Cortex of kidney (tissue), 1 donor: ENCODE results near the gene KCTD5.
"Not testable (repeated sequence)": the region's sequence is repeated elsewhere in the genome, so short reads cannot be mapped to it uniquely, and the experiment has no call there.

Experiments
- DNase-seq: peaks from one replicate; lab custom pipeline; 2025; lab: John Stamatoyannopoulos, UW

KCTD5 gene

DNA sequence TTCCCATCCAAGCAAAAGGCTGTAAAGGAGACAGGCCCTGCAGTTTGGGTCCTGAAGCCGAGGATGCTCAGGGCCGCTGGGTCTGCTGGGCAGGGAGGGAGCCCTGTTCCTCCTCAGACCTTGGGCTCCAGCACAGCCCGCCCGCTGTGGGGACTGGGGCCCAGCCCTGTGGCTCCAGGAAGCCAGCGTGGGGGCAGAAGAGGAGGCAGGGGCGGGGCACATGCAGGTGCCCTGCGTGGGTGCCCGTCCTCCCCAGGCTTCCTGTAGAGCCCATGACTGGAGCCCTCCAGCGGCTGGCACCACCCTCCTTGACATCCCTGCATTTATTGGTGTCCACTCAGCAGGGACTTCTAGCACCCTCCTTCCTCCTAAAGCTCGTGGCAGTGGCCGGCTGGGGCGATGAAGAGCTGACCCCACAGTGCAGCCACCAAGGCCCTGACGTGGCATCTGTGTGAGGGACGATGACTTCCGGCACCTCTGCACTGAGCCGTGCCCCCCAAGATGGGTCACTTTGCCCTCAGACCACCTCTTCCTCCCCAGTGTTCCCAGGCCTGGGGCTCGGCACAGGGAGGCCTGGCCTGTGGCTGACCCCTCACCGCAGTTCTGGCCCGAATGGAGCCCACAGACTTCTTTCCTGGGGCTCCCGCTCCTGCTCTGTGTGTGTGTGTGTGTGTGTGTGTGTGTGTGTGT lies 27.8 kb downstream of the KCTD5 start:
- no peak for DNase-seq

DNA sequence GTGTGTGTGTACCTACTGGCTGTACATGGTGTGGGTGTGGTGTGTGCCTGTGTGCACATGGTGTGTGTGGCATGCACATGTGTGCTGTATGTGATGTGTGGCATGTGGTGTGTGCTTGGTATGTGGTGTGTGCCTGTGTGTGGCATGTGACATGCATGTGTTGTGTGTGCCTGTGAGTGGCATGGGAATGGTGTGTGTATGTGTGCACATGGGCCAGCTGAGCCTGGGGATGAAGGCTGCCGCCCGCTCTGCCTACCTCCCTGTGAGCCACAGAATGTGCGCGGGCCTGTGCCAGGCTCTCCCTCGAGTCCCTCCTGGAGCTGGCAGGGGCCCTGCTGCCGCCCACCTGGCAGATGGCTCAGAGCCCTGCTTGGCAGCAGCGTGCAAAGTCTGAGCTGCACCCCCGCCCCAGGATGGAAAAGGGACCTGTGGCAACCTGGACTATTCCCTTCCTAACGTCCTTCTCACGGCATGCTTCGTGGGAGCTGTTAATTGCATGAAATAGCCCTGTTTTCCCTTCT lies 28.4 kb downstream of the KCTD5 start:
- no peak for DNase-seq

DNA sequence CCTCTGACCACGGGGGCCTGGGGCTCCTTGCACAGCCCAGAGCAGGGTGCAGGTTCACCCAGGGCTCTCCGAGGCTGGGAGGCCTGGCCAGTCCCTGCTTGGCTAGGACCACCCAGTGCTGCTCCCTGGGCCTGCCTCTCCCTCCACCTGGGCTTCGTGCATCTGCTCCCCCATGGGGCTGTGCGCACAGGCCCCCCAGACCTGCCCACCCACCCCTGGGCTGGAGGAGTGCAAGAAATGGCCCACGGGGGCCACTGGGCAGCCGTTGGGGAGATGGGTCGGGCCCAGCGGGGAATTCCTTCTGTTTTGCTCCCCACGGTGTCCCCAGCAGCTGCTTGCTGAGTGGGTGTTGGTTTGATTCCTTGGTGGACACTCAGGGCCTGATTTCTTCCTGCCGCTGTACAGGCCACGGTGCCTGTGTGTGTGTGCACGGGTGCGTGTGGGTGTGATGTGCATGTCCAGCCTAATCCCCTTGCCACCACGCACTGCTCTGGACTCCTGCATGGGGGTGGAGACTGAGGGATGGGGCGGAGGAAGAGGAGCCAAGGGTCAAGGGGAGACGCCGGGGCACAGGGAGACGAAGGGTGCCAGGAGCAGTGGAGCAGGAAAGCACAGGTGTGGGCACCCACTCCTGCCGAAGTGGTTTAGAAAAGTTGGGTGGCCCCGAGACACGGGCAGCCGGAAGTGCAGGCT lies 29.2 kb downstream of the KCTD5 start:
- DNase-seq: no peak

DNA sequence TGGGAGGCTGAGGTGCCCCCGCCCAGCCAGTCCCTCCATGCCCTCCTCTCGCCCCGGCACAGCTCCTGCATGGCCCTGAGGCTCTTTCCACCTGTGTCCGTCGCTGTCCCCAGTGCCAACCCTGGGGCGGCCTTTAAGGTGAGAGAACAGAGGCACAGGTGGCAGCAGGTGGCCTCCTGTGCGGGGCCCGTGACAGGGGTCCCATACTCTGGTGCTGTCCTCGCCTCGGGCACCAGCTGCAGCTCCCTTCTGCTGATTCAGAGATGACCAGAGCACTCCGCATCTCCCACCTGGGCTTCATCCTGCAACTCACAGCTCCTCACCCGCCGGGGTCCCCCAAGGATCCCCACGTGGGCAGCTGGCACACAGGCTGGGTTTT lies 29.7 kb downstream of the KCTD5 start:
- DNase-seq: no peak

DNA sequence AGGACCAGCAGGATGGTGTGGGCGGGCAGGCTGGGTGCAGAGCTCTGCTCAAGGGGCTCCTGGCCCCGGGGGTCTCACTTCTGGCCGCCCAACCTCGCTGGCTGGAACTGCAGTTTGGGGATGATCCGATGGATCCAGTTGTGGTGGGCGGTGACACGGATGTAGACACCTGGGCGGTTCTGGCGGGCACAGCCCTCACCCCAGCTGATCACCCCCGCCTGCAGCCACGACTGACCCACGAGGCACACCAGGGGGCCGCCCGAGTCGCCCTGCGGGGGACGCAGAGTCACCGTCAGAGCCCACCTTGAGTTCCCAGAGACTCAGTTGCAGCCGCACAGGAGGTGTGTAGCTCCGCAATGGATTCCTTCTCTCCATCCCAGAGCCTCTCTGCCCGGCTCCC lies 30.2 kb downstream of the KCTD5 start:
- DNase-seq: no peak

DNA sequence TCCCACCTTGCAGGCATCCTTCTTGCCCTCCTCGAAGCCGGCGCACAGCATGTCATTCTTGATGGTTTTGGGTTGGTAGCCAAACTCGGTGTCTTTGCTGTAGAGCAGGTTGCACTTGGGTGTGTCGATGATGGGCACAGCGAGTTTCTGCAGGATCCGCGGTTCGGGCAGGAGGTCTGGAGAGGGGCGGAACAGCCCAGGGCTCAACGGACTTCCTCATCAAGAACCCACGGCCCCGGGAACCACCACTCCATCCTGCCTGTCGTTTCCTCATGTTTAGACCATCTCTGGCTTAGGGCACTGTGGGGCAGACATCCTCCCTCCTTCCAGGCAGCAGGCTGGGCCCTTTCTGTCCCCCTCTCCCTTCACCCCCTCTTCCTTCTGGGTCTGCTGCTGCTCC lies 31.2 kb downstream of the KCTD5 start:
- no peak for DNase-seq

DNA sequence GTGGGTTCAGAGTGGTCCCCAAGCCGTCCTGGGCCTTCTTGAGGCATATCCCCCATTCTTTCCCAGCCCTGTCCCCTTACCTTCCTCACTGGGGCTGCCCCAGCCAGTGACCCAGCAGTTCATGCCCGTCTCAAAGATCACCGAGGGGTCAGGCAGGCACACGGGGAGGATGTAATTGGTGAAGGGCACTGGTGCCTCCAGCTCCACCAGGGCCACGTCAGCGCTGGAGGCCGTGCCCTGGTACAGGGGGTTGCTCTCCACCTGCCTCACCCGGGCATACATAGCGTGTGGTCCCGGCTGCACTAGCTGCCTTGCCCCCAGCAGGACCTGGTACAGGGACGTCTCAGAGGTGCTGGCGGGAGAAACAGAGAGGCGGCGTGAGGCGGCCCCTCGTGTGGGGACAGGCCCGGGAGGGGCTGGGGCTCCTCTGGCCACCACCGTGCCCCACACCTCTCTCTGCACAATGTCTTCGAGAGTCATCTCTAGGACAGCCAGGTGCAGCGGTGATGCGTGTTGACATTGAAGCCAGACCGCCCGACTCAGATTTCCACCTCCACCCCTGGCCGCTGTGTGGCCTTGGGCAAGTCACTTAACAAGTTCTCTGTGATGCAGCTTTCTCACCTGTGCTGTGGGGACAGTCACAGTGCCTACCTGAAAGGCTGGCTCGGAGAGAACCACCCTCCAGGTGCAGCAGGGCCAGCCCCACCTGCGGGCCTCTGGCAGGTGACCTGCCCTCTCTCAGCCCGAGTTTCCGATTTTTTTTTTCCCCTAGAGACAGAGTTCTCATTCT lies 31.9 kb downstream of the KCTD5 start:
- no peak for DNase-seq

DNA sequence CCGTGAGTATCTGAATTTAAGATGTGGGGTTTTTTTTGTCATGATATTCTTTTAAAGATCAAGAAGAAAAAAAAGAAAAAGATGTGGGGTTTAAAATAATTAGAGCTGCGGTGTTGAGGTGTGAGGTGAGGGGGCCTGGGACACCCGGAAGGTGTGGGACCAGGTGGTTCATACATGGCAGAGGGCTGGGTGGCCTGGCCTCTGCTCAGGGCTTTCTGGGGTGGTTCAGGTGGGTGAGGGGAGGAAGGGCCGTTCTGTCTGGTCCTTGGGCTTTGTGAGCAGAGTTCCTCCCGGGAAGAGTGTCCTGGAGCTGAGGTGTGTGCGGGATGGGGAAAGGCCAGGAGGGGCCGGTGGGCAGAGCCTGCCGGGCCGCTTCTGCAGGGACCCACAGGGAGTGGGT lies 32.7 kb downstream of the KCTD5 start:
- DNase-seq: no peak

DNA sequence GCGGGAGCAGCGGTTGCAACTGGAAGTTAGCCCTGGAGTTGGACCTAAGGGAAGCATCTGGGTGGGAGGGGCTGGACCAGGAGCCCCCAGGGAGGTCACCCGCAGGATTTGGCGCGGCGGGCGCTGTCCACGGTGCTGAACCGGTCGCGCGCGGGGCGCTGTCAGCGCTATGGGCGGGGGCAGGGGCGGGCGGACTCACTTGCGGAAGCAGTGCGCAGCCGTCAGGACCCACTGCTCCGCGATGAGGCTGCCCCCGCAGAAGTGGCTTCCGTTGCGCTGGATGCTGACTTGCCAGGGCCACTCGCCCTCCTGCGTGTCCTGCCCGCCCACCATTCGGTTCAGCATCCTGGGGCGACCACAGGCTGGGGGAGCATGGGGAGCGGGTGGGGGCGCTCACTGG lies 33.2 kb downstream of the KCTD5 start:
- no peak for DNase-seq

DNA sequence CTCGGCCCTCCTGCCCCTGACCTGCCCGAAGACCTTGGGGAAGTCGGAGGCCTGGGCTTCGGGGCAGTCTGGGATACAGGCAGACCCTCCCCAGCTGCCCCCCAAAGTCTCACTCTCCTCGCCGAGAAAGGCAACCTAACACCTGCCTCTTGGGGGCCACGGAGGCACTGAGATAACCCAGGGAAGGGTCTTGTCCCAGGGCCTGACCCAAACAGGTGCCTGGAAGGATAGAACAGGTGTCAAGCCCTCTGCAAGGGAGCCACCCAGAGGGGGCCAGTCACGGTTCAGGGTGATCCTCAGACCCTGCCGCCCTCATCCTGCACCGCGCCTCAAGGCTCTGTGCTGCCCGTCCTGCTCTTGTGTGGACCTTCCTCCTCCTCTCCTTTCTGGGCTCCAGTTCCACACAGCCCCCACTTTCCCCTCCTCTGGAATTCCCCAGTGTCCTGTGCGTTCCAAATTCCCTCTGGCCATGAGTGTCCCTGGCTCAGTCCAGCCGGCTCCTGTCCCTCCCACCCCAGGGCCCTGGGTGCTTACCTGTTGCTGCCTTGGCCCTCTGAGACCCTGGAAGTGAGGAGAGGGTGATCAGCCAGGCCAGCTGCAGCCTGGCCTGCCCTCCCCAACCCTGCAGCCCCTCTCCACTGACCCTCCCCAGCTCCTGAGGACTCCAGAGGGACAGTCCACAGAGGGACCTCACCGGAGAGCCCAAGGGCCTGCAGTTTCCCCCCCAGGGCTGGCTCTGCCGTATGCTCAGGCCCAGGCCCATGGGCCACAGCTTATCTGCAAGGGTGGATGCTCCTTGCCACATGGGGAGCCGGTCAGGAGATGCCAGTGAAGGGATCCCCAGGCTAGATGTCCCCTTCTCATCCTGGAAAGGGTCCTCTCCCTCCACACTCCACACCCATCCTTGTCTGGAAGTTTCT lies 33.9 kb downstream of the KCTD5 start:
- DNase-seq: no peak

DNA sequence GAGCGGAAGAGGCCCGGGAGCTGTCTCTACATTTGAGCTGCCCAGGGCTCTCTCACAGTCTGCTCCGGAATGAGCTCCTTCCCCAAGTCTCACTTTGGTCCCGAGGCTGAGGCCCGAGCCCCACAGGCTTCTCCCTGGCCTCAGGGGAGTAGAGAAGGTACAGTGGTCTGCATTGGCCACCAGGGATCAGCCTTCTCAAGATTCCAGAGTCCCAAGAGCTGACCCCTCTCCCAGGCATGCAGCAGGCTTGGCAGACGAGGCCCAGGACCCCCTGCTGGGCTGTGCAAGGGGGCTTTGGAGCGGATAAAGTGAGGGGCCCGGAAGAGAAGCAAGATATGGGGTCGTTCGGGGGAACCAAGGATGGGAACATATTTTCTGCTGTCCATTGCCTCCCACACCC lies 34.6 kb downstream of the KCTD5 start:
- DNase-seq: no peak

DNA sequence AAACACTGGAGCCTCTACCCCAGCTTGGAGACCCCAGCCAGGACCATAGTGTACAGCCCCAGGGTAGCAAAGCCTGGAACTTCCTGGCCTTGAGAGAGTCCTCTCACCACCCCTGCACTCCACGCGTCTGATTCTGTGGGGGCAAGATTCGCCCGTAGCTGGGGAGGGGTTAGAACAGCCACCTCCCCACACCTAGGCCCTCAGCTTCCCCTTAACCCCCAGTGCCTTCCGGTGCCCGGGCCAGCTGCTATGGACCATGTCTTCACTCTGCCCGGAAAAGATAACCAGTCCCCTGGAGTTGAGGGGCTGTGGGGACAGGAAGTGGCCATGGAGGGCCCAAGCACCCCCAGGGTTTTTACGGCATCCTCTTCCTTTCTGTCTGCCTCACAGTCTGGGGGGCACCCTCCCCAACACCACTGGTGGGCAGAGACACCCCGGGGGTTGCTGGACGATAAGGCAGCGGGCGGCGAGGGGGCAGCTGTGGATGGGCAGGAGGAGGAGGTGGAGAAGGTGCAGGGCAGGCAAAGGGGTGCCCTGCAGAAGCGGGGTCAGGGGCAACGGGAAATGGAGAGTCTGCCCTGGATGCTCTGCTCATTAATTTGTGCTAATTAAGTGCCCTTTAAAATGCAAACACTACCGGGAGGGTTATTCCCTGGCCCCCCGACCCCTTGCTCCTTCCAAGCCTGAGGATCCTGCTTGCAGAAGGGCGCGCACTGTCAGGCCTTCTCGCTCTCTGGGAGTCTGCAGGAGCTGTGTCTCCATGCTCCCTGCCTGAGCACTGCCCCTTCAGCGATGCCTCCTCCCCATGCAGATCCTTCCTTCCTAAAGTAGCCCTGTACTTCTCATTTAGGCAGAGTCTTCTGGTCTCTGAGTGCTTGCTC lies 35.3 kb downstream of the KCTD5 start:
- DNase-seq: no peak

DNA sequence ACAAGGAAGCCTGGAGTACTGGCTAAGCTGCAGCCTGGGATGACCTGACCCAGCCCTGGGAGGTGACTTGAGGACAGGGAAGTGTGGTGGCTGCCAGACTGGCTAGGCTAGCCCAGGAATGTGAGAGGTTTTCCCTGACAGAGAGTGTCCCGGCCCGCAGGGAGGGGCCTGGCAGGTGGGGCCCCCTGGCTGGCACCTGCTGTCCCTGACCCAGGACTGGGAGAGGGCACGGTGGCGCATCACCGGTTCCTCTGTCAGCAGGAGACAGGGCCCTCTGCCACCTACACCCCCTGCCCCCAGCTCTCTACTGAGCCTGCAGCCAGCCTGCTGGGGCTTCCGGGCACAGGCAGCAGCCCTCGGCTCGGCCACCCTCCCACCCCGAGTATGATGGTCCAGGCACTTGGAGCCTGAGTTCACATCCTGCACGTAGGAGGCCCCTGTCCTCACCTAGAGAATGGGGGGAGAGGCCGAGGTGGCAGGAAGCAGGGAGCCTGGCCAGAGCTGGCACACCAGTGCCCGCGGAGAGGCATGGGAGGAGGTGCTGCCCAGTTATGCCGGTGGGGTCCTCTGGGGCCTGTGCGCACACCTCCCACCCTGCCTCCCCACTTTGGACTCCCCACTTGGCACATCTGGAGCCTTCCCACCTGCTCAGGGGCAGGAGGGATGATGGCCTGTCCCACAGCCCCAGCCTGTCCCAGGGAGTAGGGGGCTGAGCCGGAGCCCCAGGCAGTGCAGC lies 37.2 kb downstream of the KCTD5 start:
- no peak for DNase-seq

DNA sequence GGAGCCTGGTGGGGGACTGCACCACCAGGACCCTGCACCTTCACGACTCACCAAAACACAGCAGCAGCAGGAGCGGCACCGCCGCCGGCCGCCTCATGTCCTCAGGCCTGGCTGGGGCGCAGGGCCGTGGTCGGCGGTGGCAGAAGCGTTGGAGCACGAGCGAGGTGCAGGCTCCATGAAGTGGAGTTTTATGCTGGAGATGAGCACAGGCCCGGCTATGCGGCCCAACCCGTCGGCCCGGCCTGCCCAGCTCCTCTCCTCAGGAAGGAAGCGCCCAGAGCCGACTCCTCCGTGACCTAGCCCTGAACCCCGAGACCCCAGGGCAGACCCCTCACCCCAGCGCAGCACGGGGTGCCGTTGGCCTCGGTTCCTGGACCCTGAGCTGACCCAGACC lies 37.7 kb downstream of the KCTD5 start, which contains the start of gene PRSS27:
Gene PRSS27 (minus strand): TSS at position 161 of the 394 bp plus-strand sequence. CDS start 64 bp downstream, at position 97.
- no peak for DNase-seq

DNA sequence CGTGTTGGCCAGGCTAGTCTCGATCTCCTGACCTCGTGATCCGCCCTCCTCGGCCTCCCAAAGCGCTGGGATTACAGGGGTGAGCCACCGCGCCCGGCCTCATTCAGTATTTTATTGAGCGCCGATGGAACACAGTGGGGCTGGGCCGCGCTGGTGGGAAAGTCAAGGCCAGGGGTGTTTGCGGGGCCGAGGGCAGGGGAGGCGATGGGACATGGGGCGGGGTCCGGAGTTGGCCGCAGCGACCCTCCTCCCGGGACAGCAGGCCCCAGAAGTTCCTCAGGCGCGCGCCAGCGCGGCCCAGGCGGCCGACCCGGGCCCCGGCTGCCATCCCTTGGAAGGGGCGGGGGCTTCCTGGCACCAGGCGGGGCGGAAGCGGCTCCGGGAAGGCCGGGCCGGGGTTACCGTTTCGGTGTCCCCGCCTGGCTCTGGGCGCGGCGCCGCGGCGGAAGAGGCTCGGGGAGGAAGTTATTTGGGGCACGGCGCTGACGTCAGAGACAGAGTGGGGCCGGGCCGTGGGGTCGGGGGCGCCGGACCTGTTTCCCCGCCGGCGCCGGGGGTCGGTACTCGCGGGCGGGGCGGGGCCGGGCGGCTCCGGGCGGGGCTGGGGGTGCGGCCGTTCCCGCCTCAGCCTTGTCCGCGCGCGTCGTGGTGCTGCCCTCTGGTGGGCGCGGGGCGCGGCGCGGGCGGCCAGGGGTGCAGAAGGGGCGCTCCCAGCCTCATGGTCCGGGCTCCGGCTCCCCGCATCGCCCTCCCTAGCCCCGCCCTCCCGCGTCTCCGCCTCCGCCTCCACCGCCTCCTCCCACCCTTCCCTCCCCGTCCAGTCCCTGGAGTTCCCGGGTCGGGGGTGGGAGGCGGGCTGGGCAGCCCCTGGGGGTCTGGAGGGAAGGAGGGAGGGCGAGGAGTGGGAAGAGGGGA lies 38.7 kb downstream of the KCTD5 start:
- DNase-seq: no peak

DNA sequence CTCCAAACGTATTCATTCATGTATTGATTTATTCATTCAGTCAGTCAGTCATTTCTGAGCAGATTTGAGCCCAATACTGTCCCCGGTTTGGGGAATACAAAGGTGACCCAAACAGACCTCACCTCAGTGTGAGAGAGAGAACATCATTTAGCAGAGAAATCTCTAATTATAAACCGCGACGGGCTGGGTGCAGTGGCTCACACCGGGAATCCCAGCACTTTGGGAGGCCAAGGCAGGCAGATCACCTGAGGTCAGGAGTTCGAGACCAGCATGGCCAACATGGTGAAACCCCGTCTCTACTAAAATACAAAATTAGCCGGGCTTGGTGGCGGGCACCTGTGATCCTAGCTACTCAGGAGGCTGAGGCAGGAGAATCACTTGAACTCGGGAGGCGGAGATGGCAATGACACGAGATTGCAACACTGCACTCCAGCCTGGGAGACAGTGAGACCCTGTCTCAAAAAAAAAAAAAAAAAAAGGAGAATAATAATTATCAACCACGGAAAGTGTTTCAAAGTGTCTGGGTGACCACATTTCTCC lies 39.4 kb downstream of the KCTD5 start:
- not testable (repeated sequence) for DNase-seq

DNA sequence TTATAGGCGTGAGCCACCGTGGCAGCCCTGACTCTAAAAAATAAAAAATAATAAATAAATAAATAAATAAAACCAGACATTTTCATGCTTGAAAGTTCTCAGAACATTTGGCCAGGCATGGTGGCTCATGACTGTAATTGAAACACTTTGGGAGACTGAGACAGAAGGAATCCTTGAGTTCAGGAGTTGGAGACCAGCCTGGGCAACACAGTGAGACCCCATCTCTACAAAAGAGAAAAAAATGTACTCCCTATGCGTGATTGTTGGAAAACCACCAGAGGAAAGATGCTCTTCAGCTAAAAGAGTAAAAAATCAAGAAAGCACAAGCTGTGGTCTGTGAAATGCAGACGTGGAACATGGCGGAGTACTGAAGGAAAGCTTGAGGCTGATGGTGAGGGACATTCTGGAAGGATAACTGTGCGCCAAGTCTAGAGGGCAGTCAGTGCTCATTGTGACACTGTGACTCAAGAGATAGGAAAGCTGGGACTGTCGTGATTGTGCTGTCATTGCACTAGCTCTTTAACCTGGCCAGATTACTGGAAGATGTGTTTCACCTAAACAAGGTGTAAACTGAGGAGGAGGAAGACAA lies 41.9 kb downstream of the KCTD5 start:
- no peak for DNase-seq

DNA sequence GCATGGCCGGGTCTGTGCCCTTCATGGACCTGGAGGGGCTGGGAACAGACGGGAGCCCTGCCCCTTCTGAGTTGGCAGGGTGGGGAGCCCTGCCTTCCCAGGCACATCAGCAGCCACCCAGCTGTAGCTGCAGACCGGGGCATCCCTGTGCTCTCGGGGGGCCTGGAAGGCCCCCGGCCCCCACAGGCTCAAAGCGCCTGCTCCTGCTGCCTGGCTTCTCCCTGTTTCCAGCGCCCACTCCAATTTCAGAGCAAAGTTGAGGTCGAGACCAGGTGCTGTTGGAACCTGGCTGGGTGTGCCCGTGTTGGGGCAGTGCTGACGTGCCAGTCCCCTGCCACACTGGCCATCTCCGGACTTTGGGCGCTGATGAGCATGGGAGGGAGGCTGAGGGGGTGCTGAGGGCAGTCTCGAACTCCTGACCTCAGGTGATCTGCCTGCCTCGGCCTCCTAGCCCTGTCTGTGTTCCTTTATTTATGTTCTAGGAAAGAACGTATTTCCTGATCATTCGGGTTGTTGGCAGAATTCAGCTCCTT lies 42.6 kb downstream of the KCTD5 start:
- DNase-seq: no peak
